ENCODE results near the gene KCNQ1OT1.
"Not testable (repeated sequence)": the region's sequence is repeated elsewhere in the genome, so short reads cannot be mapped to it uniquely, and the experiment has no call there.

The KCNQ1OT1 gene

GRCh38 chr11:2651054-2651617 is 48.7 kb downstream of the KCNQ1OT1 start:
- DNase-seq = no peak

- no peak for DNase-seq
Measured at GRCh38 chr11:2650343-2650867, 49.4 kb downstream of the KCNQ1OT1 start.

GRCh38 chr11:2649848-2650247 is 49.9 kb downstream of the KCNQ1OT1 start:
- DNase-seq = no peak

GRCh38 chr11:2649400-2649799 is 50.4 kb downstream of the KCNQ1OT1 start:
- no peak for DNase-seq

GRCh38 chr11:2647953-2648352 is 51.8 kb downstream of the KCNQ1OT1 start:
- no peak for DNase-seq

- DNase-seq = no peak
Measured at GRCh38 chr11:2647167-2647566, 52.6 kb downstream of the KCNQ1OT1 start.

GRCh38 chr11:2645779-2646118 is 54.0 kb downstream of the KCNQ1OT1 start:
- no peak for DNase-seq

GRCh38 chr11:2644844-2645778 is 54.7 kb downstream of the KCNQ1OT1 start:
- DNase-seq = no peak

GRCh38 chr11:2643746-2644145 is 56.0 kb downstream of the KCNQ1OT1 start:
- no peak for DNase-seq

- DNase-seq = no peak
Measured at GRCh38 chr11:2641623-2642022, 58.2 kb downstream of the KCNQ1OT1 start.

GRCh38 chr11:2639763-2640162 is 60.0 kb downstream of the KCNQ1OT1 start:
- DNase-seq = not testable (repeated sequence)

GRCh38 chr11:2631161-2631560 is 68.6 kb downstream of the KCNQ1OT1 start:
- DNase-seq = no peak

GRCh38 chr11:2630679-2631078 is 69.1 kb downstream of the KCNQ1OT1 start:
- DNase-seq = no peak

- DNase-seq = no peak
Measured at GRCh38 chr11:2625183-2625582, 74.6 kb downstream of the KCNQ1OT1 start.

GRCh38 chr11:2621894-2622293 is 77.9 kb downstream of the KCNQ1OT1 start:
- DNase-seq = no peak

- no peak for DNase-seq
Measured at GRCh38 chr11:2612884-2613571, 86.8 kb downstream of the KCNQ1OT1 start.

- no peak for DNase-seq
Measured at GRCh38 chr11:2609345-2609744, 90.4 kb downstream of the KCNQ1OT1 start.

GRCh38 chr11:2599561-2600189 is 100.1 kb downstream of the KCNQ1OT1 start:
- no peak for DNase-seq

- DNase-seq = no peak
Measured at GRCh38 chr11:2595204-2595603, 104.6 kb downstream of the KCNQ1OT1 start.

- no peak for DNase-seq
Measured at GRCh38 chr11:2594267-2594666, 105.5 kb downstream of the KCNQ1OT1 start.

GRCh38 chr11:2593393-2593950 is 106.3 kb downstream of the KCNQ1OT1 start:
- no peak for DNase-seq

GRCh38 chr11:2592559-2593392 is 107.0 kb downstream of the KCNQ1OT1 start:
- DNase-seq = no peak
